ENCODE data around the gene CDH23. TPM values are rescaled to one million over a fixed set of nuclear protein-coding genes. Genes with fewer than 3 reads are reported as not detected.

The CDH23 gene
- polyA plus RNA-seq, 3 donors = 0.51 to 0.96 (median 0.80) TPM

GRCh38 chr10:71391701-71392100 lies 5.0 kb upstream of the CDH23 start:
- DNase-seq (ENCODE audit: low read depth in 3 of 3, low spot score in 2 of 3) = no peak

- no peak for DNase-seq (ENCODE audit: low read depth in 3 of 3, low spot score in 2 of 3)
These were observed 4.4 kb upstream of the CDH23 start for GRCh38 chr10:71392292-71392691.

DNA sequence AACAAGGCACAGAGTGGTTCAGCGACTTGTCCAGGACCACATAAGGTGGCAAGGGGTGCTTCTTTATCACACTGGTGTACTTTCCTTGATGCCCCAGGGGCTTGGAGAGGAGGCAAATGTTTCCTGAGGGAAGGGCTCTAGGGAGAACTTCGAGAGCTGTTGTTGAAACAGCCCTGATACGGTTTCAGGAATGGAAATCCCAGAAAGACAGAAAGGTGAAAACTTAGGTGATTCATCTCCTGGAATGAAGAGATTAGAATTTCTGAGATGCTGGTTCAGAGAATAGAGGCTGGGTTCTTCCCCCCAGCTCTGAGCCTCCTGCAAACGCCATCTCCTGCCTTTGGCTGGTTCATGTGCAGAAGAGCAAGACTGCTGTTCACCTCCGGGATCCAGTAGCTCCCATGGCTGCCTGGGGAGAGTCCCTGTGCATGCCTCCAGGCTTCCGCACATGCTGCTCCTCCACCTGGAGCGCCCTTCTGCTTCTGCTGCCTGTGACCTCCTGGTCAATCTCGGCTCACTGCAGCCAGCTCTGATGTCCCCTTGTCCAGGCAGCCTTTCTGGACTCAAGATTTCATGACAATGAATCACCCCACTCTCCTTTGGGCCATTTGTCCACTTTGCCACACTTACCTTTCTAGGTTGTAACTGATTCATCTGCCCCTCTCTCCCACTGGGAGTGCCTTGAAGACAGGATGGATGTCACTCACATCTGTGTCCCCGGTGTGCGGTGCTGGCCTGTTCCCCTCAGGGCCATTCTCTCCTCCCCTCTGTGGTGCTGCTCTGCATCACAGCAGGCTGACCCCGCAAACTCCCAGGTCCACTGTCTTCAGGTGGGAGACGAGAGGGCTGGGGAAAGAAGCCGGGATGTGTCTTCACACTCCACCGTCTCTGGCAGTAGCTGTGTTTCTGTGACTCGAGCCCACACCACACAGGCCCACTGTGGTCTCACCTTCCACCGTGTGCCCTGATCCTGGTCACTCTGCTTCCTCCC lies 3.6 kb upstream of the CDH23 start:
- no peak for DNase-seq (ENCODE audit: low read depth in 3 of 3, low spot score in 2 of 3)

DNA sequence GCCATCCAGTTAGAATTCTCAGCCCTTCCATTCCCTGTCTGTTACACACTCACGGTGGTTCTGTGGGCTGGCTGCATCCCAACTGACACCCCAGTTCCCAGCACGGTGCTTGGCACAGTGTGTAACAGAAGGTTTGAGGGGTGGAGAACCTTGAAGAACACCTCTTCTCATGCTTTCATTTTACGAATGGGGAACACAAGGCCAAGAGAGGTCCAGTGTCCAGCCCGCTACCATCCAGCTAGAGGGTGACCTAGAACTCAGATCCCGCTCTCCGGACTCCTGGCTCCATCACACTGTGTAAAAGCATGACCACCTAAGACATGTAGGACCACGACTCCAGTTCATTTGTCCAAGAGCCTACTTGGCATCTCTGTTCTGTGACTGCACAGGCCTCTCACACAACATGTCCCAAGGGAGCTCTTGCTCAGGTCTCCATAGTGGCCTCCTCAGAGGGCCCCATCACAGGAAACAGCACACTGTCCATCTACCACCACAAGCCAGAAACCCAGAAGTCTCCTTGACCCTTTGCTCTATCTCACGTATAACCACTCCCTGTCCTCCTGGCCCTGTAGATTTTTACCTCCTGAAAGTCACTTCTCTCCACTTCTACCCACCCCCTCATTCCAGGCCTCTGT lies 2.8 kb upstream of the CDH23 start:
- DNase-seq (ENCODE audit: low read depth in 3 of 3, low spot score in 2 of 3) = no peak

GRCh38 chr10:71394926-71395562 lies 1.7 kb upstream of the CDH23 start:
- DNase-seq (ENCODE audit: low read depth in 3 of 3, low spot score in 2 of 3) = no peak

DNA sequence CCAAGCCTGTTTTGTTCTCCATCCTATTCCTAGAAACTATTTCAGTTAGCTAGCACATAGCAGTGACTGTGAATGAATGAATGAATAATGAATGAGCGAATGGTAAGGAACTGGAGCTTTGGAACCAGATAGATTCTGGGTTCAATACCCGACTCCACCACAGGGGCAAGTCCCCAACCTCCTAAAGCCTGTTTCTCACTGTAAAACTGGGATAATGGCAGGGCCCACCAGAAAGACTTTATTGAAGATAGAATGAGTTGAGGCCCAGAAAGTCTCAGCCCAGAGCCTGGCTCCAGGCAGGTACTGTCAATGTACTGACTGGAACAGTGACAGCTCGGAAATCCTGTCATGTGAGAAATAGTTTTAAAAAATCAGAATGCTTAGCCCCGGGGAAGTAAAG lies 1.1 kb upstream of the CDH23 start:
- DNase-seq (ENCODE audit: low read depth in 3 of 3, low spot score in 2 of 3) = no peak

- peak in 1 of 3 donors; percentile 57 for DNase-seq (ENCODE audit: low read depth in 3 of 3, low spot score in 2 of 3)
These were observed 523 bp upstream of the CDH23 start for GRCh38 chr10:71396084-71396710.

GRCh38 chr10:71397296-71398212 lies 834 bp downstream of the CDH23 start:
- DNase-seq (ENCODE audit: low read depth in 3 of 3, low spot score in 2 of 3) = no peak

DNA sequence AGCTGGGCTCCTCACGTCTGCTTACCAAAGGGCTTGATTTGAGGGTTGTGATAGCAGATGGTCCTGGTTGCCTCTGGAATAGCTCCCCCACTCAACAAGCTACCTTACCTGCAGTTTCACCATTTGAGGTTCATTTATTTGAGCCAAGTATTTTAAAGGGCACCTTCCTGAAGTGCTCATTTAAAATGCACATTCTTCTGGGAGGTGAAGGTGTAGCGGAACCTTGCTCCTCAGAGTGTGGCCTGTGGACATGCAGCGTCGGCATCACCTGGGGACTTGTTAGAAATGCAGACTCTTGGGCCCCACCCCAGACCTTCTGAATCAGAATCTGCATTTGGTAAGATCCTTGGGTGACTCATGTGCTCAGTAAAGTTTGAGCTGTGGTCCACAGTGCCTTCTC lies 2.3 kb downstream of the CDH23 start:
- no peak for DNase-seq (ENCODE audit: low read depth in 3 of 3, low spot score in 2 of 3)

GRCh38 chr10:71399946-71400345 lies 3.2 kb downstream of the CDH23 start:
- DNase-seq (ENCODE audit: low read depth in 3 of 3, low spot score in 2 of 3) = no peak

DNA sequence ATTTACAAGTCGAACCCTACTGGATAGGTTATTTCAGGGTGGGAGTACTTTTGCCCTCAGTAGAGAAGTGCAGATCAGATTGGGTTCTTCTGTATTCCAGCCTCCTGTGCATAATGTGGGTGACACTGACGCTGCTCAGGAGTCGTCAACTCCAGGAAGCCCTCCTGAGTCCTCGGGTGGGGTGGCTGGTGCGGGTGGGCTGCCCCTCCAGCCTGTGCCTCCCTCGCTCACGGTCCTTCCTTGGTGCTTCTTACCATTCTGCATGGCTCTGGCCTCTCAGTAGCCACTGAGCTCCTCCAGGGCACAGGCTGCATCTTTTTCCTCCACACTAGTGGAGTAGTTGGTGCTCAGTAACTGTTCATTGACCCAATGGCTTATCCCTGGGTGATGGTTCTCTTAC lies 4.3 kb downstream of the CDH23 start:
- no peak for DNase-seq (ENCODE audit: low read depth in 3 of 3, low spot score in 2 of 3)

DNA sequence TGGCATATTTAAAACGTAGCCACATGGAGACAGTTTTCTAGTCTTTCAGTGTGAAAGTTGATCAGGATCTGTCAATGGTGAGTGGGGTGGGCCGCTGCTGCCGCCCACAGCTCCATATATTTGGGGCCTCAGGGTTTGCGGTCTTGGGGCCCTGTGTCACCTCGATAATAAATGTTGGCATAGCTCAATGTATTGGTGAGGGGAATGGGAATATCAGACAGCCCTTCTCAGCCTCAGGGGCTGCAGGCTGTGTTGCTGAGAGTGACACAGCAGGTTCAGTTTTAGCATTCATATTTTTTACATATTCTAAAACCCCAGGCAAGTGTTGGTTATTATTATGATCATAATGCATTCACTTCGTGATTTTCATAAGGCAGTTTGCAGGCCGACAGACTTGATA lies 5.3 kb downstream of the CDH23 start:
- DNase-seq (ENCODE audit: low read depth in 3 of 3, low spot score in 2 of 3) = no peak

GRCh38 chr10:71404503-71405295 lies 8.0 kb downstream of the CDH23 start:
- DNase-seq (ENCODE audit: low read depth in 3 of 3, low spot score in 2 of 3) = no peak

- no peak for DNase-seq (ENCODE audit: low read depth in 3 of 3, low spot score in 2 of 3)
These were observed 10.2 kb downstream of the CDH23 start for GRCh38 chr10:71406878-71407277.

- DNase-seq (ENCODE audit: low read depth in 3 of 3, low spot score in 2 of 3) = no peak
These were observed 11.9 kb downstream of the CDH23 start for GRCh38 chr10:71408436-71409225.

DNA sequence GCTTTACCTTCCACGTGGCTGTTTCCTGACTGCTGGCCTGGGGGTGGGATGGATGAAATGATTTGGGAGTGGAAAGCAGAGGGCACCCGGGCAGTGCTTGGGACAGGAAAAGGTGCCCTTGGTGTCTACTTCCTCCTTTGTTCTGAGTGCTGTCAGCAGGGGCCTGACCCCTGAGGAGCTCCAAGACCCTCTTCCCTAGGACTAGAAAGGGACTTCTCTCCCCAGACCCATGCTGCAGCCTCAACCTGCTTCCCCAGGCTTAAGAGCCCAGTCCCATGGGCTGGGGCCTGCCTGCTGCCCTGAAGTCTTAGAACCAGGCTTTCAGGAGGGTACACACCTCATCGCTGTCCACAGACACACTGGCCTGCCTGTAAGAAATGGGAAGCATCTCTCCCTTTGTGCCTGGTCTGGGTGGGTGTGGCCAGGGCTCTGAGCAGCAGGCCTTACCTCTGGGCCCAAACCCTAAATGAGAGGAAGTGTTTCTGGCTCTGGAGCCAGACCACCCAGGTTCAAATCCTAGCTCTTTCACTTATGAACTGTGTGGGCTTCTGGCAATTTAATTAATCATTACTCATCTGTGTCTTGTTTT lies 12.9 kb downstream of the CDH23 start:
- no peak for DNase-seq (ENCODE audit: low read depth in 3 of 3, low spot score in 2 of 3)

DNA sequence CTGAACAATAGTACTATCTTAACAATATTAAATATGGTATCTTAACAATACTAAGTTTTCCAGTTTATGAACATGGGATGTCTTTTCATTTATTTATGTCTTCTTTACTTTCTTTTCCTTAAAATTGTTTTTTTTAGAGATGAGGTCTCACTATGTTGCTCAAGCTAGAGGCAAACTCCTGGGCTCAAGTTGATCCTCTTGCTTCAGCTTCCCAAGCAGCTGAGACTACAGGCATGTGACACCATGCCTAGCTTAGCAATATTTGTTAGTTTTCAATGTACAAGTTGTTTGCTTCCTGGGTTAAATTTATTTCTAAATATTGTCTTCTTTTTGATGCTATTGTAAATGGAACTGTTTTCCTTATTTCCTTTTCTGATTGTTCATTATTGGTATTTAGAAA lies 16.9 kb downstream of the CDH23 start:
- DNase-seq (ENCODE audit: low read depth in 3 of 3, low spot score in 2 of 3) = no peak

- DNase-seq (ENCODE audit: low read depth in 3 of 3, low spot score in 2 of 3) = no peak
These were observed 17.6 kb downstream of the CDH23 start for GRCh38 chr10:71414359-71414758.

Data from right renal cortex interstitium (tissue), 3 donors.